ENCODE data around the gene DRICH1. TPM values are rescaled to one million over a fixed set of nuclear protein-coding genes. Genes with fewer than 3 reads are reported as not detected.
"Not testable (repeated sequence)": the region's sequence is repeated elsewhere in the genome, so short reads cannot be mapped to it uniquely, and the experiment has no call there.

Gene DRICH1
- polyA plus RNA-seq, 3 donors, result 1.7 TPM; not detected in 2

DNA sequence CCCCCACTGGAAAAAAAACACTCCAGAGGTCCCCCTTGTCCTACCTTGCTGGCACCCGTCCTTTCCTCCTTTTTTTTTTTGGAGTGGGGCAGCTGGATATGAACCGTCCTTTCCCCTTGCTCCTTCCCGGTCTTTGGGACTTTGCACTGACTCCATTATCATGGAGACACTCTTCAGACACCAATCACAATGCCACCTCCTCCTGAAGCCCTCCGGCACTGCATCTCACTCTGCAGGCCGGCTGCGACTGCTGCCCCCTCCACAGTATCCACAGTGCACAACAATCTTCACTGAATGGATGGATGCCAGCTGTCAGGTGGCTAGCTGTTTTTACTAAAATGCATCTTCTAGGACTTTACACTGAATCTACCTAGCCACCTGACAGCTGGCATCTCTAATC is 46.0 kb upstream of the DRICH1 start:
- Histone ChIP-seq H3K9ac (ENCODE audit: insufficient read depth, low read length, poor library complexity, severe bottlenecking) (no peak overlapping the region), H3K9me3 (replicated peaks in 1 of 2; ENCODE audit: control insufficient read depth in 1 of 2, insufficient read depth in 1 of 2, low read length in 2 of 2) (no peaks in the 10 kb centered on the region), H3K4me3 (replicated peaks in 1 of 3; ENCODE audit: low read depth in 2 of 3, low read length in 3 of 3) (no peak overlapping the region), H2AFZ (ENCODE audit: insufficient read depth, low read depth, low read length, poor library complexity, severe bottlenecking) (no peak overlapping the region), H3K4me1 (ENCODE audit: control insufficient read depth in 1 of 2, insufficient read depth in 2 of 2, low read length in 2 of 2) (peaks cover 18 to 22% of the 10 kb centered on the region in 2 donors), H3K27me3 (ENCODE audit: control insufficient read depth in 2 of 2, insufficient read depth in 2 of 2, low read length in 2 of 2) (no peaks in the 10 kb centered on the region), H3K27ac (ENCODE audit: low read depth in 1 of 2, low read length in 2 of 2) (no peak overlapping the region), H4K20me1 (ENCODE audit: insufficient read depth, low read length) (no peaks in the 10 kb centered on the region), H3K79me2 (ENCODE audit: insufficient read depth, low read length) (no peaks in the 10 kb centered on the region), H3K36me3 (replicated peaks in 1 of 2; ENCODE audit: control insufficient read depth in 1 of 2, insufficient read depth in 2 of 2, low read length in 2 of 2) (peaks cover 10 to 38% of the 10 kb centered on the region in 2 donors), H3K4me2 (replicated peaks; ENCODE audit: extremely low read depth, low read length, poor library complexity, severe bottlenecking) (no peak overlapping the region)
- intact Hi-C loops (cut with micrococcal nuclease), result no loop called here
- no peak overlapping the region for H3K4me3 Mint-ChIP-seq
- peaks cover 35% of the 10 kb centered on the region for H3K4me1 Mint-ChIP-seq
- H3K27me3 Mint-ChIP-seq (ENCODE audit: low read depth in 3 of 3), result peaks cover 0 to 1% (median 0%) of the 10 kb centered on the region in 3 donors
- no peak for DNase-seq
- TF ChIP-seq, protein P1, sequence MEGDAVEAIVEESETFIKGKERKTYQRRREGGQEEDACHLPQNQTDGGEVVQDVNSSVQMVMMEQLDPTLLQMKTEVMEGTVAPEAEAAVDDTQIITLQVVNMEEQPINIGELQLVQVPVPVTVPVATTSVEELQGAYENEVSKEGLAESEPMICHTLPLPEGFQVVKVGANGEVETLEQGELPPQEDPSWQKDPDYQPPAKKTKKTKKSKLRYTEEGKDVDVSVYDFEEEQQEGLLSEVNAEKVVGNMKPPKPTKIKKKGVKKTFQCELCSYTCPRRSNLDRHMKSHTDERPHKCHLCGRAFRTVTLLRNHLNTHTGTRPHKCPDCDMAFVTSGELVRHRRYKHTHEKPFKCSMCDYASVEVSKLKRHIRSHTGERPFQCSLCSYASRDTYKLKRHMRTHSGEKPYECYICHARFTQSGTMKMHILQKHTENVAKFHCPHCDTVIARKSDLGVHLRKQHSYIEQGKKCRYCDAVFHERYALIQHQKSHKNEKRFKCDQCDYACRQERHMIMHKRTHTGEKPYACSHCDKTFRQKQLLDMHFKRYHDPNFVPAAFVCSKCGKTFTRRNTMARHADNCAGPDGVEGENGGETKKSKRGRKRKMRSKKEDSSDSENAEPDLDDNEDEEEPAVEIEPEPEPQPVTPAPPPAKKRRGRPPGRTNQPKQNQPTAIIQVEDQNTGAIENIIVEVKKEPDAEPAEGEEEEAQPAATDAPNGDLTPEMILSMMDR (IDR thresholded peaks at IDR 0.05), result no peak
- peaks cover 29 to 65% of the 10 kb centered on the region in 2 donors for H3K36me3 Mint-ChIP-seq
- 94% methylated on average over 6 of the region's 6 CpGs for WGBS (ENCODE audit: insufficient coverage)
- H3K27ac Mint-ChIP-seq, result peak overlapping the region in 2 of 7 donors; percentile 29 to 31
- H3K9me3 Mint-ChIP-seq, result no peaks in the 10 kb centered on the region

DNA sequence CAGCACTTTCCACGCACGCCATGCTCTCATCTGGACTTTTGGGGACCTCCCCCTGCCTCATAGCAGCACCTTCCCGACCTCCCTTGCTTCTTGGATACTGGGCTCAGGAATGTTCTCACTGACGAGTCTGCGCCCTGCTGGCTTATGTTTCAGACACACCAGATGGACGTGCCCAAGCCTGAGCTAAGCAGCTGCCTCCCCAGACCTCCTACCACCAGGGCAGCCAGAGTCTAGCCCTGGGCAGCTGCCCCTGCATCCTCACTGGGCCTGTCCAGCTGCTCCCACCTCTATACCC is 45.5 kb upstream of the DRICH1 start:
- H3K27ac Mint-ChIP-seq, result peak overlapping the region in 4 of 7 donors; percentile 3 to 77 (median 24)

DNA sequence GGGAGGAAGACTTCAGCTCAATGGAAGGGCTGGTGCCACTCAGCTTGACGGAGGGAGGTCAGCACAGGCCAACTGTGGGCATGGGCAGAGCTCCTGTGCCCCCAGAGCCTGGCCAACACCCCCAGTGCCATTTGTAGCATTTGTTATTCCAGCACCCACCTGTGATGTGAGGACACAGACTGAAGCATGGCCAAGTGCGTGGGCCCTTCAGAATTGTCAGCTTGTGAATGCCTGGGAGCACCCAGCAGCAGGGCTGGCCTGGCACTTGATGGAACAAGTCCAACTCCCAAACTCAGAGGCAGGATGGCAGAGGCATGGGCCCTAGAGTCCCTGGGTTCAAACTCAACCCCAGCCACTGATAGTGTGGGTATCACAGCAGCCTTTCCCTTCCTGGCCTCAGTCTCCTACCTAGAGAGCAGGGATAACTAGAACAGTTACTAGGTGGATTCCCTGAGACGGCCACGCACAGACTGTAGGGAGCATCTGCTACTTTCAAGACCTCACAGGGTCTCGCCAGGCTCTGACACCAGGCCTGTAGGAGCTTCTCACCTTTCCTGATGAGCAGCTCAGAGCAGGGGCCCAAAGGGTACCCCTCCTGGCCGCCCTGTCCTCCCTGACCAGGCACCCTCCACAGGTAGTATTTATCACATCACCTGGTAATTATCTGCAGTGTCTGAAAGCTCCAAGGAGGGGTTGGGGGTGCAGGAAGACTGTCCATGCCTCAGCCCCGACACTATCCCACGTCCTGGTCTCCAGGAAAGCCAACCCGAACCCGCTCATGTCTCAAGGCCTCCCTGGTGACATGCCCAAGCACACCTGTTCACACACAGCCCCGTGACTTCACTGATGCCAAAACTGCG is 45.0 kb upstream of the DRICH1 start:
- H3K4me3 Mint-ChIP-seq; H3K79me2 ChIP-seq (ENCODE audit: insufficient read depth, low read length); H3K27me3 ChIP-seq (ENCODE audit: control insufficient read depth in 2 of 2, insufficient read depth in 2 of 2, low read length in 2 of 2); intact Hi-C loops (cut with micrococcal nuclease); H3K9me3 Mint-ChIP-seq; H3K9ac ChIP-seq (ENCODE audit: insufficient read depth, low read length, poor library complexity, severe bottlenecking); H3K27me3 Mint-ChIP-seq (ENCODE audit: low read depth in 3 of 3); H3K4me3 ChIP-seq (replicated peaks in 1 of 3; ENCODE audit: low read depth in 2 of 3, low read length in 3 of 3); H4K20me1 ChIP-seq (ENCODE audit: insufficient read depth, low read length); DNase-seq; H3K4me2 ChIP-seq (replicated peaks; ENCODE audit: extremely low read depth, low read length, poor library complexity, severe bottlenecking); H3K9me3 ChIP-seq (replicated peaks in 1 of 2; ENCODE audit: control insufficient read depth in 1 of 2, insufficient read depth in 1 of 2, low read length in 2 of 2): not testable (repeated sequence)
- Mint-ChIP-seq H3K27ac (peak overlapping the region in 6 of 7 donors; percentile 27 to 88 (median 81)), H3K4me1 (peaks cover 39% of the 10 kb centered on the region), H3K36me3 (peaks cover 23 to 55% of the 10 kb centered on the region in 2 donors)
- Histone ChIP-seq H3K4me1 (ENCODE audit: control insufficient read depth in 1 of 2, insufficient read depth in 2 of 2, low read length in 2 of 2) (peaks cover 18 to 22% of the 10 kb centered on the region in 2 donors), H3K27ac (ENCODE audit: low read depth in 1 of 2, low read length in 2 of 2) (peak overlapping the region in 1 of 2 donors; percentile 11), H2AFZ (ENCODE audit: insufficient read depth, low read depth, low read length, poor library complexity, severe bottlenecking) (peak overlapping the region; percentile 21), H3K36me3 (replicated peaks in 1 of 2; ENCODE audit: control insufficient read depth in 1 of 2, insufficient read depth in 2 of 2, low read length in 2 of 2) (peaks cover 10 to 27% of the 10 kb centered on the region in 2 donors)
- WGBS (ENCODE audit: insufficient coverage), result 97% methylated on average over 11 of the region's 12 CpGs

More for the DNA sequence above, 45.5 kb upstream of the DRICH1 start:
- H3K4me1 ChIP-seq (ENCODE audit: control insufficient read depth in 1 of 2, insufficient read depth in 2 of 2, low read length in 2 of 2), result peaks cover 18 to 22% of the 10 kb centered on the region in 2 donors
- Mint-ChIP-seq H3K4me1 (peaks cover 40% of the 10 kb centered on the region), H3K27me3 (ENCODE audit: low read depth in 3 of 3) (peaks cover 0 to 2% (median 0%) of the 10 kb centered on the region in 3 donors), H3K9me3 (no peaks in the 10 kb centered on the region), H3K4me3 (no peak overlapping the region), H3K36me3 (peaks cover 27 to 60% of the 10 kb centered on the region in 2 donors)
- H3K79me2 ChIP-seq (ENCODE audit: insufficient read depth, low read length), result no peaks in the 10 kb centered on the region
- H2AFZ ChIP-seq (ENCODE audit: insufficient read depth, low read depth, low read length, poor library complexity, severe bottlenecking), result no peak overlapping the region
- no peak overlapping the region for H3K9ac ChIP-seq (ENCODE audit: insufficient read depth, low read length, poor library complexity, severe bottlenecking)
- peaks cover 10 to 33% of the 10 kb centered on the region in 2 donors for H3K36me3 ChIP-seq (replicated peaks in 1 of 2; ENCODE audit: control insufficient read depth in 1 of 2, insufficient read depth in 2 of 2, low read length in 2 of 2)
- no peaks in the 10 kb centered on the region for H4K20me1 ChIP-seq (ENCODE audit: insufficient read depth, low read length)
- H3K27ac ChIP-seq (ENCODE audit: low read depth in 1 of 2, low read length in 2 of 2), result no peak overlapping the region
- no peak overlapping the region for H3K4me2 ChIP-seq (replicated peaks; ENCODE audit: extremely low read depth, low read length, poor library complexity, severe bottlenecking)
- no peak overlapping the region for H3K4me3 ChIP-seq (replicated peaks in 1 of 3; ENCODE audit: low read depth in 2 of 3, low read length in 3 of 3)
- no peaks in the 10 kb centered on the region for H3K27me3 ChIP-seq (ENCODE audit: control insufficient read depth in 2 of 2, insufficient read depth in 2 of 2, low read length in 2 of 2)
- intact Hi-C loops (cut with micrococcal nuclease), result no loop called here
- no peak for DNase-seq
- WGBS (ENCODE audit: insufficient coverage), result 97% methylated on average over 6 of the region's 6 CpGs
- H3K9me3 ChIP-seq (replicated peaks in 1 of 2; ENCODE audit: control insufficient read depth in 1 of 2, insufficient read depth in 1 of 2, low read length in 2 of 2), result no peaks in the 10 kb centered on the region
- TF ChIP-seq, protein P1 (IDR thresholded peaks at IDR 0.05), result no peak

Data from CD14-positive monocyte (primary cell).